ENCODE data around the gene ANXA8.

- TF ChIP-seq POLR2A (IDR thresholded peaks at IDR 0.05; ENCODE audit: low read depth) (no peak), POLR2AphosphoS5 (IDR thresholded peaks at IDR 0.05) (no peak)
Measured at GRCh38 chr10:47444047-47444446, 39.9 kb downstream of the ANXA8 start.

Data from esophagus muscularis mucosa (tissue), 2 donors.